PC-9 (cell line): ENCODE measurements around the gene ZNF143. TPM values are rescaled to one million over a fixed set of nuclear protein-coding genes. Genes with fewer than 3 reads are reported as not detected.

Source experiments
- BruUV-seq: library from RNA; stranded (reverse); fragments of 400-500 nt; replicated peaks from 2 replicates; lab custom pipeline; 2021; lab: Mats Ljungman, UMichigan
- CTCF ChIA-PET: fragments of 300-600 bp; sonication (Branson Sonifier 250); formaldehyde crosslinking; loops from one replicate; lab custom pipeline; 2022; ENCODE audit warnings: antibody characterized with exemption; lab: Charles Lee
- POLR2A ChIA-PET: fragments of 300-600 bp; sonication (Branson Sonifier 250); formaldehyde crosslinking; loops from one replicate; lab custom pipeline; 2022; ENCODE audit warnings: antibody characterized with exemption; ENCODE audit not compliant: unreplicated experiment; lab: Charles Lee
- DNase-seq, 2 experiments: peaks; one replicate each; pipeline versions ENCODE4 v3.0.0 to v3.0.0-alpha.2; 2015 to 2022; ENCODE audit warnings: mixed read lengths in 1 of 2
- H2AFZ ChIP-seq: fragments of 200-600 bp; sonication (generic); 2 replicates; pipeline ENCODE4 v1.8.1; 2017; ENCODE audit warnings: antibody characterized with exemption
- H3F3A ChIP-seq: fragments of 200-600 bp; sonication (generic); 2 replicates; pipeline ENCODE4 v1.8.1; 2017; ENCODE audit warnings: antibody characterized with exemption, mild to moderate bottlenecking, low read depth; ENCODE audit not compliant: insufficient read depth
- H3K27ac ChIP-seq: fragments of 200-600 bp; sonication (generic); 2 replicates; pipeline ENCODE4 v1.6.1; 2016; ENCODE audit warnings: mixed run types
- H3K27me3 ChIP-seq: fragments of 200-600 bp; sonication (generic); 2 replicates; pipeline ENCODE4 v1.6.1; 2016; ENCODE audit warnings: low read depth, mixed run types; ENCODE audit not compliant: insufficient read depth
- H3K36me3 ChIP-seq: fragments of 200-600 bp; sonication (generic); 2 replicates; pipeline ENCODE4 v1.6.1; 2016; ENCODE audit warnings: low read depth, mixed run types
- H3K4me1 ChIP-seq: fragments of 200-600 bp; sonication (generic); replicated peaks from 2 replicates; pipeline ENCODE4 v1.6.1; 2016; ENCODE audit warnings: mixed run types; ENCODE audit not compliant: insufficient read depth
- H3K4me2 ChIP-seq: fragments of 200-600 bp; sonication (generic); 2 replicates; pipeline ENCODE4 v1.6.1; 2017; ENCODE audit warnings: mixed run types
- H3K4me3 ChIP-seq: fragments of 200-600 bp; sonication (generic); 2 replicates; pipeline ENCODE4 v1.6.1; 2016; ENCODE audit warnings: mixed run types
- H3K79me2 ChIP-seq: fragments of 200-600 bp; sonication (generic); 2 replicates; pipeline ENCODE4 v1.6.1; 2017; ENCODE audit warnings: low read depth, mixed run types
- H3K9me2 ChIP-seq: fragments of 200-600 bp; sonication (generic); 2 replicates; pipeline ENCODE4 v1.8.1; 2017; ENCODE audit warnings: mild to moderate bottlenecking; ENCODE audit not compliant: insufficient read depth
- H3K9me3 ChIP-seq: fragments of 200-600 bp; sonication (generic); 2 replicates; pipeline ENCODE4 v1.8.1; 2016; ENCODE audit warnings: low read depth; ENCODE audit not compliant: insufficient read depth
- H4K20me1 ChIP-seq: fragments of 200-600 bp; sonication (generic); 2 replicates; pipeline ENCODE4 v1.8.1; 2017; ENCODE audit not compliant: insufficient read depth
- CTCF ChIP-seq: fragments of 200-600 bp; sonication (generic); conservative IDR thresholded peaks from 2 replicates; pipeline ENCODE4 v1.6.1; 2017; ENCODE audit warnings: mixed run types, antibody characterized with exemption, mild to moderate bottlenecking, moderate library complexity
- EZH2 ChIP-seq: fragments of 200-600 bp; sonication (generic); IDR thresholded peaks from 2 replicates; pipeline ENCODE4 v1.8.0; 2017; ENCODE audit warnings: antibody characterized with exemption, low read depth
- intact Hi-C: fragments of 100-400 bp; cut with micrococcal nuclease; formaldehyde crosslinking; loops from one replicate; pipeline ENCODE4 v1.10.0; 2022; ENCODE audit not compliant: unreplicated experiment
- total RNA-seq: library from RNA; stranded (reverse); gene quantifications from 2 replicates; pipeline ENCODE4 v1.2.3, GENCODE V29; 2021

The ZNF143 gene
- total RNA-seq, 1 experiment from 2014 or later: 16.5 TPM

GRCh38 chr11:9524001-9524400 lies 63.2 kb downstream of the ZNF143 start:
- Histone ChIP-seq H3K79me2 (no peaks in the 10 kb centered on the region), H3K4me3 (no peak overlapping the region), H3K4me1 (peaks cover 26% of the 10 kb centered on the region), H3K36me3 (no peaks in the 10 kb centered on the region), H4K20me1 (no peaks in the 10 kb centered on the region), H2AFZ (no peak overlapping the region), H3K4me2 (no peak overlapping the region), H3K27ac (no peak overlapping the region), H3K9me2 (no peaks in the 10 kb centered on the region), H3K27me3 (no peaks in the 10 kb centered on the region), H3F3A (peaks cover 15% of the 10 kb centered on the region), H3K9me3 (no peaks in the 10 kb centered on the region)
- intact Hi-C loops: no loop called here
- no peak for TF ChIP-seq EZH2
- no peak for TF ChIP-seq CTCF
- no peak for DNase-seq
- BruUV-seq: no TSS peak
- ChIA-PET POLR2A (no interaction called here), CTCF (no interaction called here)

- DNase-seq: no peak
- H2AFZ ChIP-seq: no peak overlapping the region
- peaks cover 19% of the 10 kb centered on the region for H3F3A ChIP-seq
- CTCF ChIA-PET: no interaction called here
- no peak overlapping the region for H3K27ac ChIP-seq
- peaks cover 37% of the 10 kb centered on the region for H3K4me1 ChIP-seq
- H3K4me2 ChIP-seq: no peak overlapping the region
- POLR2A ChIA-PET: no interaction called here
- no peaks in the 10 kb centered on the region for H3K27me3 ChIP-seq
- H3K36me3 ChIP-seq: no peaks in the 10 kb centered on the region
- H3K79me2 ChIP-seq: no peaks in the 10 kb centered on the region
- no peak for TF ChIP-seq EZH2
- TF ChIP-seq CTCF: no peak
- no peak overlapping the region for H3K4me3 ChIP-seq
- intact Hi-C loops: no loop called here
- H4K20me1 ChIP-seq: no peaks in the 10 kb centered on the region
- H3K9me3 ChIP-seq: no peaks in the 10 kb centered on the region
- no peaks in the 10 kb centered on the region for H3K9me2 ChIP-seq
- no TSS peak for BruUV-seq
These were observed 64.3 kb downstream of the ZNF143 start for GRCh38 chr11:9525116-9525515.

GRCh38 chr11:9527481-9528135 lies 66.8 kb downstream of the ZNF143 start:
- Histone ChIP-seq H3K36me3 (no peaks in the 10 kb centered on the region), H3K79me2 (no peaks in the 10 kb centered on the region), H3F3A (peaks cover 19% of the 10 kb centered on the region), H3K27ac (peak overlapping the region; percentile 85), H3K4me3 (no peak overlapping the region), H3K9me2 (no peaks in the 10 kb centered on the region), H4K20me1 (no peaks in the 10 kb centered on the region), H3K4me2 (peak overlapping the region; percentile 65), H3K4me1 (peaks cover 53% of the 10 kb centered on the region), H3K9me3 (no peaks in the 10 kb centered on the region), H2AFZ (peak overlapping the region; percentile 66), H3K27me3 (no peaks in the 10 kb centered on the region)
- peak in 1 of 2 experiments; percentile 67 for DNase-seq
- CTCF ChIA-PET: no interaction called here
- BruUV-seq: no TSS peak
- POLR2A ChIA-PET: interaction anchor here (0.7 kb wide), 1 partner anchor 1144 kb away, joined by 5 read pairs; no protein-coding TSS in a partner anchor
- intact Hi-C loops: no loop called here
- TF ChIP-seq EZH2: no peak
- no peak for TF ChIP-seq CTCF
